ENCODE data around the gene DNAH10.

DNAH10 gene

DNA sequence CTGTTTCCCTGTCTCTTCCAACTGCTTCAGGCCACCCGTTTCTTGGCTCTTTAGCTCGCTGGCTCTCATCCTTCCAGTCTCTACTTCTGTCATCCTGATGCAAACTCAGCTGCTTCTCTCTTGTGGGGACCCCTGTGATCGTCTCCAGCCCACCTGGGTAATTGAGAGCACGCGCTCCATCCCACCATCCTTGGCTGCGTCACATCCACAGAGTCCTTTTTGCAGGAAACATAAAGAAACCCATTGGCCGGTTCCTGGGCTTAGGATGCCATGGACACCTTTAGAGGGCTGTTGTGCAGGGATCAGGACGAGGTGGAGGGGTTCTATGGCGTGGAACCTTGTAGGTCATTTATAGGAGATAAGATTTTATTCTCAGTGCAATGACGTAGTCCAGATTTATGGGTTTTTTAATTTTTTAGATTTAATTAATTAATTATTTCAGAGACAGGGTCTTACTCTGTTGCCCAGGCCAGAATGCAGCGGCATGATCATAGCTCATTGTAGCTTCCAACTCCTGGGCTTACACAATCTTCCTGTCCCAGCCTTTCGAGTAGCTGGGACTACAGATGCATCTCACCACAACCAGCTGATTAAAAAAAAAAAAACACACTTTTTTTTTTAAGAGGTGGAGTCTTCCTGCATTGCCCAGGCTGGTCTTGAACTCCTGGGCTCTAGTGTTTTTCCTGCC is 127.9 kb downstream of the DNAH10 start:
- TF ChIP-seq ISL1 (CRISPR knock-in tag; IDR thresholded peaks at IDR 0.05) = no peak
- no peak for ATAC-seq

DNA sequence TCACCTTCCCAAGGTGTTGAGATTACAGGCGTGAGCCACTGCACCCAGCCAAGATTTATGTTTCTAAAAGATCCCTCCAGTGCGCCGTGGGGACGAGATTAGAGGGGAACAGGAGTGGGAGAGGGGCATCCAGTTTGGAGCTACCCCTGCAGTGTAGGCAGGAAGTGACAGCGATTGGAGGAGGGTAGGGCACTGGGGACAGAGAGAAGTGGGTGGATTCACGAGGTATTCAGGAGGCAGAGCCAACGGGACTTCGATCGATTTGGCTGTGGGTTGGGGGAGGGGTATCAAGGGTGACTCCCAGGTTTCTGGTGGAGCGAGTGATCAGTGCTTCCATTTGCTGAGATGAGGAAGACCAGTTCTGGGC is 128.4 kb downstream of the DNAH10 start:
- no peak for ATAC-seq
- no peak for TF ChIP-seq ZFP3 (CRISPR knock-in tag; IDR thresholded peaks at IDR 0.05)

DNA sequence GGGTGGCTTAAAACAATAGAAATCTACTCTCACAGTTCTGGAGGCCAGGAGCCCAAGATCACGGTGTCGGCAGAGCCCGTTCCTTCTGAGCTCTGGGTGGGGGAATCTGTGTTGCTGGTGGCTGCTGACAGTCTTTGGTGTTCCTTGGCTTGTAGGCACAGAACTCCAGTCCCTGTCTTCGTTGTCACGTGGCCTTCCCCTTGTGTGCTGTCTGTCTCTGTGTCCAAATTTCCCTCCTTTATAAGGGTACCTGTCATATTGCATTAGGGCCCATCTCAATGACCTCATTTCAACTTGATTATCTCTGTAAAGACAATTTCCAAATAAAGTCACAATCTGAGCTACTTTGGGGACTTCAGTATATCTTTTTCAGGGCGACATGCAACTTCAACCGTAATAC is 128.9 kb downstream of the DNAH10 start:
- ATAC-seq = no peak
- TF ChIP-seq ESRRG (CRISPR knock-in tag; IDR thresholded peaks at IDR 0.05) (no peak), RARB (CRISPR knock-in tag; IDR thresholded peaks at IDR 0.05) (no peak), TSHZ2 (CRISPR knock-in tag; IDR thresholded peaks at IDR 0.05) (no peak), PATZ1 (CRISPR knock-in tag; IDR thresholded peaks at IDR 0.05; ENCODE audit: borderline replicate concordance) (no peak), ARNTL (CRISPR knock-in tag; IDR thresholded peaks at IDR 0.05; ENCODE audit: borderline replicate concordance, low read depth) (no peak), PPARA (CRISPR knock-in tag; IDR thresholded peaks at IDR 0.05; ENCODE audit: borderline replicate concordance) (no peak)

DNA sequence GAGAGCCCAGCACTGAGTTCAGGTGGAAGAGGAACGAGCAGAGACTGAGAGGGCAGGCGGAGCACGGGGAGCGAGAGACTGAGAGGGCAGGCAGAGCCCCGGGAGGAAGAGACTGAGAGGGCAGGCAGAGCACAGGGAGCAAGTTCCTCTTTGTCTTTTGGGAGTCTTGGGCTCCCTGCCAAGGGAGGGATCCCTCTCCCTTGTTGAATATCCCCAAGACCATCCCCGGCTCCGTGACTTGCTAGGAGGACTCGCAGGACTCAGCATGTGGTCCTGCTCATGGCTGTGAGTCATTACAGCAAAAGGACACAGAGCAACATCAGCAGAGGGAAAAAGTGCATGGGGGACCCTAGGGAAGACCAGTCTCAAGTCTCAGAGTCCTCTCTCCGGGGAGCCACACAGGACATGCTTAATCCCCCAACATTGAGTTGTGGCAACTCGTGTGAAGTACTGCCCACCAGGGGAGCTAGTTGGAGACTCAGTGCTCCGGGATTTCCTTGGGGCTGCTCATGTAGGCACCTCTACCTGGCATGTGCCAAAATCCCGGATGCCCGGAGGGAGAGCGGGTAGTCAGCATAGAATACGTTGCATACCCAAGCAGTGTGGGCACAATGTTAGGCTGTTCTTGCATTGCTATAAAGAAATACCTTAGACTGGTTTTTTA is 129.5 kb downstream of the DNAH10 start:
- no peak for ATAC-seq
- no peak for TF ChIP-seq ZFP3 (CRISPR knock-in tag; IDR thresholded peaks at IDR 0.05)
- no peak for TF ChIP-seq ZNF70 (CRISPR knock-in tag; IDR thresholded peaks at IDR 0.05)
- TF ChIP-seq ESRRG (CRISPR knock-in tag; IDR thresholded peaks at IDR 0.05) = no peak
- no peak for TF ChIP-seq TSHZ2 (CRISPR knock-in tag; IDR thresholded peaks at IDR 0.05)
- no peak for TF ChIP-seq ZC3H10 (CRISPR knock-in tag; IDR thresholded peaks at IDR 0.05)
- TF ChIP-seq BACH2 (CRISPR knock-in tag; IDR thresholded peaks at IDR 0.05; ENCODE audit: borderline replicate concordance) = no peak
- no peak for TF ChIP-seq CSDC2 (CRISPR knock-in tag; IDR thresholded peaks at IDR 0.05)
- TF ChIP-seq CREB5 (CRISPR knock-in tag; IDR thresholded peaks at IDR 0.05; ENCODE audit: low read depth) = no peak
- TF ChIP-seq ZFP30 (CRISPR knock-in tag; IDR thresholded peaks at IDR 0.05) = no peak
- TF ChIP-seq ISL1 (CRISPR knock-in tag; IDR thresholded peaks at IDR 0.05) = no peak
- no peak for TF ChIP-seq GLIS3 (CRISPR knock-in tag; IDR thresholded peaks at IDR 0.05)
- no peak for TF ChIP-seq PATZ1 (CRISPR knock-in tag; IDR thresholded peaks at IDR 0.05; ENCODE audit: borderline replicate concordance)
- TF ChIP-seq TCF4 (CRISPR knock-in tag; IDR thresholded peaks at IDR 0.05; ENCODE audit: borderline replicate concordance) = no peak
- TF ChIP-seq RARB (CRISPR knock-in tag; IDR thresholded peaks at IDR 0.05) = no peak
- TF ChIP-seq ZNF565 (CRISPR knock-in tag; conservative IDR thresholded peaks at IDR 0.05; ENCODE audit: low read depth) = no peak
- no peak for TF ChIP-seq ARNTL (CRISPR knock-in tag; IDR thresholded peaks at IDR 0.05; ENCODE audit: borderline replicate concordance, low read depth)
